Measurements from ENCODE around the gene SLC22A4.

SLC22A4 gene

GRCh38 chr5:132300577-132301343 lies 6.6 kb downstream of the SLC22A4 start:
- no peak for DNase-seq

GRCh38 chr5:132301344-132302271 lies 7.4 kb downstream of the SLC22A4 start:
- DNase-seq: no peak

- DNase-seq: no peak
Observed at GRCh38 chr5:132302413-132302812, 8.2 kb downstream of the SLC22A4 start.

- DNase-seq: no peak
Observed at GRCh38 chr5:132303589-132303988, 9.4 kb downstream of the SLC22A4 start.

GRCh38 chr5:132305420-132305819 lies 11.2 kb downstream of the SLC22A4 start:
- DNase-seq: no peak

- DNase-seq: no peak
Observed at GRCh38 chr5:132308701-132309100, 14.5 kb downstream of the SLC22A4 start.

- DNase-seq: no peak
Observed at GRCh38 chr5:132309679-132310078, 15.5 kb downstream of the SLC22A4 start.

GRCh38 chr5:132310141-132310834 lies 16.1 kb downstream of the SLC22A4 start:
- no peak for DNase-seq

GRCh38 chr5:132313366-132313765 lies 19.2 kb downstream of the SLC22A4 start:
- DNase-seq: no peak

GRCh38 chr5:132313961-132314432 lies 19.8 kb downstream of the SLC22A4 start:
- DNase-seq: no peak

GRCh38 chr5:132315529-132316067 lies 21.4 kb downstream of the SLC22A4 start:
- no peak for DNase-seq

GRCh38 chr5:132319975-132320374 lies 25.8 kb downstream of the SLC22A4 start:
- DNase-seq: no peak

GRCh38 chr5:132321109-132321721 lies 27.0 kb downstream of the SLC22A4 start:
- no peak for DNase-seq

GRCh38 chr5:132322266-132322665 lies 28.1 kb downstream of the SLC22A4 start:
- no peak for DNase-seq

- DNase-seq: no peak
Observed at GRCh38 chr5:132323202-132323601, 29.0 kb downstream of the SLC22A4 start.

GRCh38 chr5:132325691-132326090 lies 31.5 kb downstream of the SLC22A4 start:
- no peak for DNase-seq

- no peak for DNase-seq
Observed at GRCh38 chr5:132327252-132327955, 33.2 kb downstream of the SLC22A4 start.

- no peak for DNase-seq
Observed at GRCh38 chr5:132334812-132335211, 40.6 kb downstream of the SLC22A4 start.

- no peak for DNase-seq
Observed at GRCh38 chr5:132335402-132335801, 41.2 kb downstream of the SLC22A4 start.

GRCh38 chr5:132339502-132339901 lies 45.3 kb downstream of the SLC22A4 start:
- no peak for DNase-seq

GRCh38 chr5:132342291-132343180 lies 48.3 kb downstream of the SLC22A4 start:
- no peak for DNase-seq
